SK-N-SH (cell line): ENCODE data around the gene MKRN1.

Experiments used
- EP300 ChIP-seq, 2 experiments: IDR thresholded peaks; 2 replicates each; pipeline versions ENCODE4 v1.4.0 to v1.6.1; 2012; ENCODE audit warnings: borderline replicate concordance in 1 of 2, low read depth in 1 of 2, low read length in 1 of 2
- EZH2phosphoT487 ChIP-seq: fragments of 200-600 bp; sonication (generic); IDR thresholded peaks from 2 replicates; pipeline ENCODE4 v1.6.1; 2017; ENCODE audit warnings: low read depth, mixed run types, mild to moderate bottlenecking, antibody characterized with exemption, moderate library complexity, borderline replicate concordance
- POLR2AphosphoS5 ChIP-seq: IDR thresholded peaks from 2 replicates; pipeline ENCODE4 v1.6.1; 2012; ENCODE audit warnings: low read depth, low read length
- RAD21 ChIP-seq: IDR thresholded peaks from 2 replicates; pipeline ENCODE4 v1.6.1; 2012; ENCODE audit warnings: mild to moderate bottlenecking, low read length
- TAF1 ChIP-seq: IDR thresholded peaks from 2 replicates; pipeline ENCODE4 v1.6.1; 2012; ENCODE audit warnings: low read depth, mild to moderate bottlenecking, low read length, moderate library complexity, borderline replicate concordance
- TF ChIP-seq, protein P1 (sequence below): fragments of 200-600 bp; sonication (generic); IDR thresholded peaks from 2 replicates; pipeline ENCODE4 v1.6.1; 2017; ENCODE audit warnings: antibody characterized with exemption, mild to moderate bottlenecking, moderate library complexity
- TF ChIP-seq, protein P2 (sequence below): fragments of 150-350 bp; IDR thresholded peaks from 2 replicates; pipeline ENCODE4 v1.6.1; 2017; ENCODE audit warnings: antibody characterized with exemption, low read length, low read depth, borderline replicate concordance

DNA sequence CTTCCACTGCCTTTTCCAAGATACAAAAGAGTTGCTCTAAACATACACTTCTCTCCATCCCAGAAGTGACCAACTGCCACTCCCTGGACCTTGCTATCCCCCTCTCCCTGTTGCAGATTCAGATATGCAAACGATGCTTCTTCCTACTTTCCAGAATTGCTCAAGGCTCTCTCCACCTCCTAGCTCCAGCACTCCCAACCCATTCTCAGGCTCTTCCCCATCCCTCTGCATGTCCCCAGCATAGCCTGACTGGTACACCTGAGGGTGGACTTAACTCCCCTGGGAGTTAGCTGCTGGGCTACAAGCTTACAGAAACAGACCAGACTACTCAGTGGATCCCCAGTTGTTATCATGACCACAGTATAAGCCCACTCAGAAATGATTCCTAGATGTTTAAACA is 27.6 kb downstream of the MKRN1 start:
- TF ChIP-seq EZH2phosphoT487 = no peak
- TF ChIP-seq, protein P1, sequence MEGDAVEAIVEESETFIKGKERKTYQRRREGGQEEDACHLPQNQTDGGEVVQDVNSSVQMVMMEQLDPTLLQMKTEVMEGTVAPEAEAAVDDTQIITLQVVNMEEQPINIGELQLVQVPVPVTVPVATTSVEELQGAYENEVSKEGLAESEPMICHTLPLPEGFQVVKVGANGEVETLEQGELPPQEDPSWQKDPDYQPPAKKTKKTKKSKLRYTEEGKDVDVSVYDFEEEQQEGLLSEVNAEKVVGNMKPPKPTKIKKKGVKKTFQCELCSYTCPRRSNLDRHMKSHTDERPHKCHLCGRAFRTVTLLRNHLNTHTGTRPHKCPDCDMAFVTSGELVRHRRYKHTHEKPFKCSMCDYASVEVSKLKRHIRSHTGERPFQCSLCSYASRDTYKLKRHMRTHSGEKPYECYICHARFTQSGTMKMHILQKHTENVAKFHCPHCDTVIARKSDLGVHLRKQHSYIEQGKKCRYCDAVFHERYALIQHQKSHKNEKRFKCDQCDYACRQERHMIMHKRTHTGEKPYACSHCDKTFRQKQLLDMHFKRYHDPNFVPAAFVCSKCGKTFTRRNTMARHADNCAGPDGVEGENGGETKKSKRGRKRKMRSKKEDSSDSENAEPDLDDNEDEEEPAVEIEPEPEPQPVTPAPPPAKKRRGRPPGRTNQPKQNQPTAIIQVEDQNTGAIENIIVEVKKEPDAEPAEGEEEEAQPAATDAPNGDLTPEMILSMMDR = no peak
- no peak for TF ChIP-seq POLR2AphosphoS5
- no peak for TF ChIP-seq TAF1
- TF ChIP-seq, protein P2, sequence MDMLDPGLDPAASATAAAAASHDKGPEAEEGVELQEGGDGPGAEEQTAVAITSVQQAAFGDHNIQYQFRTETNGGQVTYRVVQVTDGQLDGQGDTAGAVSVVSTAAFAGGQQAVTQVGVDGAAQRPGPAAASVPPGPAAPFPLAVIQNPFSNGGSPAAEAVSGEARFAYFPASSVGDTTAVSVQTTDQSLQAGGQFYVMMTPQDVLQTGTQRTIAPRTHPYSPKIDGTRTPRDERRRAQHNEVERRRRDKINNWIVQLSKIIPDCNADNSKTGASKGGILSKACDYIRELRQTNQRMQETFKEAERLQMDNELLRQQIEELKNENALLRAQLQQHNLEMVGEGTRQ = no peak
- TF ChIP-seq RAD21 = no peak
- TF ChIP-seq EP300 (IDR thresholded peaks at IDR 0.05; ENCODE audit: borderline replicate concordance in 1 of 2, low read depth in 1 of 2, low read length in 1 of 2) = no peak
